ENCODE data around the gene SMYD3.

- TF ChIP-seq POLR2A (IDR thresholded peaks at IDR 0.05): no peak
- TF ChIP-seq CTCF (IDR thresholded peaks at IDR 0.05): no peak
- TF ChIP-seq POLR2AphosphoS5 (IDR thresholded peaks at IDR 0.05): no peak
- no peak for TF ChIP-seq EP300 (IDR thresholded peaks at IDR 0.05)
These were observed 472.0 kb downstream of the SMYD3 start for GRCh38 chr1:246035060-246035541.

All from gastroesophageal sphincter (tissue), 3 donors.